Skeletal muscle tissue (tissue), 4 donors: ENCODE results near the gene GP5. TPM values are rescaled to one million over a fixed set of nuclear protein-coding genes. Genes with fewer than 3 reads are reported as not detected.
A peak's percentile ranks its signal among the peaks of the same experiment; 100 is the strongest.

Source experiments
- H3K27ac ChIP-seq: one replicate; pipeline ENCODE4 v1.7.0; 2013; ENCODE audit warnings: mild to moderate bottlenecking, low read depth, low read length, inconsistent platforms
- H3K27me3 ChIP-seq, 3 donors: one replicate each; pipeline ENCODE4 v1.7.0; 2013; ENCODE audit warnings: low read length in 3 of 3; ENCODE audit not compliant: control insufficient read depth in 3 of 3, insufficient read depth in 3 of 3
- H3K36me3 ChIP-seq, 3 donors: one replicate each; pipeline ENCODE4 v1.7.0; 2013; ENCODE audit warnings: low read length in 3 of 3; ENCODE audit not compliant: control insufficient read depth in 3 of 3, insufficient read depth in 3 of 3
- H3K4me1 ChIP-seq, 3 donors: one replicate each; pipeline ENCODE4 v1.7.0; 2013; ENCODE audit warnings: low read length in 3 of 3, mild to moderate bottlenecking in 3 of 3; ENCODE audit not compliant: control insufficient read depth in 3 of 3, insufficient read depth in 3 of 3
- H3K4me3 ChIP-seq, 3 donors: one replicate each; pipeline ENCODE4 v1.7.0; 2013; ENCODE audit warnings: low read length in 3 of 3
- H3K9ac ChIP-seq, 3 donors: one replicate each; pipeline ENCODE4 v1.7.0; 2013; ENCODE audit warnings: low read length in 3 of 3, mild to moderate bottlenecking in 3 of 3, moderate library complexity in 2 of 3, low read depth in 1 of 3
- H3K9me3 ChIP-seq, 3 donors: one replicate each; pipeline ENCODE4 v1.7.0; 2013; ENCODE audit warnings: low read length in 3 of 3; ENCODE audit not compliant: control insufficient read depth in 3 of 3
- total RNA-seq: library from RNA; depleted of rRNA; stranded (reverse); fragments of >200 nt; gene quantifications from one replicate; pipeline ENCODE4 v1.2.3, GENCODE V29; 2014
- donor health status: Osteomylitis.

The GP5 gene
- total RNA-seq, 1 donor from 2014 or later, result under 0.01 TPM

GRCh38 chr3:194401346-194401745, 2.3 kb upstream of the GP5 start:
- H3K4me1 ChIP-seq, result peaks cover 12 to 16% (median 15%) of the 10 kb centered on the region in 3 donors
- no peak overlapping the region for H3K27ac ChIP-seq
- no peak overlapping the region for H3K4me3 ChIP-seq
- no peaks in the 10 kb centered on the region for H3K9me3 ChIP-seq
- H3K27me3 ChIP-seq, result peaks cover 28 to 35% (median 31%) of the 10 kb centered on the region in 3 donors
- H3K36me3 ChIP-seq, result peaks cover 0 to 6% (median 3%) of the 10 kb centered on the region in 3 donors
- H3K9ac ChIP-seq, result no peak overlapping the region

- Histone ChIP-seq H3K36me3 (no peaks in the 10 kb centered on the region), H3K4me1 (peaks cover 12 to 16% (median 15%) of the 10 kb centered on the region in 3 donors), H3K9me3 (no peaks in the 10 kb centered on the region), H3K27me3 (peaks cover 33 to 38% (median 35%) of the 10 kb centered on the region in 3 donors), H3K4me3 (no peak overlapping the region), H3K9ac (no peak overlapping the region), H3K27ac (no peak overlapping the region)
Measured at GRCh38 chr3:194399874-194400411, 877 bp upstream of the GP5 start.

GRCh38 chr3:194397757-194398312, 1.2 kb downstream of the GP5 start:
- Histone ChIP-seq H3K9ac (no peak overlapping the region), H3K9me3 (no peaks in the 10 kb centered on the region), H3K27ac (no peak overlapping the region), H3K4me1 (peaks cover 12 to 16% (median 15%) of the 10 kb centered on the region in 3 donors), H3K27me3 (peaks cover 33 to 38% (median 35%) of the 10 kb centered on the region in 3 donors), H3K36me3 (no peaks in the 10 kb centered on the region), H3K4me3 (peak overlapping the region; percentile 35 to 47 (median 44))

- H3K36me3 ChIP-seq, result no peaks in the 10 kb centered on the region
- H3K4me3 ChIP-seq, result peak overlapping the region in 2 of 3 donors; percentile 41 to 44
- peaks cover 35 to 38% (median 37%) of the 10 kb centered on the region in 3 donors for H3K27me3 ChIP-seq
- no peaks in the 10 kb centered on the region for H3K9me3 ChIP-seq
- H3K4me1 ChIP-seq, result peaks cover 12 to 16% (median 15%) of the 10 kb centered on the region in 3 donors
- H3K27ac ChIP-seq, result no peak overlapping the region
- no peak overlapping the region for H3K9ac ChIP-seq
Measured at GRCh38 chr3:194396859-194397756, 2.0 kb downstream of the GP5 start.

GRCh38 chr3:194396539-194396858, 2.6 kb downstream of the GP5 start:
- peaks cover 35 to 38% (median 37%) of the 10 kb centered on the region in 3 donors for H3K27me3 ChIP-seq
- no peak overlapping the region for H3K9ac ChIP-seq
- peak overlapping the region in 1 of 3 donors; percentile 57 for H3K4me3 ChIP-seq
- no peaks in the 10 kb centered on the region for H3K9me3 ChIP-seq
- no peaks in the 10 kb centered on the region for H3K36me3 ChIP-seq
- no peak overlapping the region for H3K27ac ChIP-seq
- H3K4me1 ChIP-seq, result peaks cover 12 to 16% (median 15%) of the 10 kb centered on the region in 3 donors

GRCh38 chr3:194395778-194396538, 3.1 kb downstream of the GP5 start:
- Histone ChIP-seq H3K4me1 (peaks cover 12 to 16% (median 15%) of the 10 kb centered on the region in 3 donors), H3K4me3 (peak overlapping the region in 1 of 3 donors; percentile 57), H3K9me3 (no peaks in the 10 kb centered on the region), H3K9ac (no peak overlapping the region), H3K36me3 (no peaks in the 10 kb centered on the region), H3K27ac (no peak overlapping the region), H3K27me3 (peaks cover 32 to 38% (median 34%) of the 10 kb centered on the region in 3 donors)

- Histone ChIP-seq H3K4me3 (no peak overlapping the region), H3K27ac (no peak overlapping the region), H3K36me3 (no peaks in the 10 kb centered on the region), H3K4me1 (peaks cover 12 to 16% (median 15%) of the 10 kb centered on the region in 3 donors), H3K27me3 (peaks cover 31 to 38% (median 34%) of the 10 kb centered on the region in 3 donors), H3K9ac (no peak overlapping the region), H3K9me3 (peaks cover 0 to 3% (median 0%) of the 10 kb centered on the region in 3 donors)
Measured at GRCh38 chr3:194395212-194395611, 3.9 kb downstream of the GP5 start.

- no peak overlapping the region for H3K27ac ChIP-seq
- no peak overlapping the region for H3K4me3 ChIP-seq
- peaks cover 0 to 3% (median 0%) of the 10 kb centered on the region in 3 donors for H3K9me3 ChIP-seq
- peaks cover 6 to 10% (median 9%) of the 10 kb centered on the region in 3 donors for H3K4me1 ChIP-seq
- no peaks in the 10 kb centered on the region for H3K36me3 ChIP-seq
- peaks cover 12 to 17% (median 17%) of the 10 kb centered on the region in 3 donors for H3K27me3 ChIP-seq
- H3K9ac ChIP-seq, result no peak overlapping the region
Measured at GRCh38 chr3:194392576-194392975, 6.5 kb downstream of the GP5 start.

- peaks cover 0 to 6% (median 4%) of the 10 kb centered on the region in 3 donors for H3K27me3 ChIP-seq
- no peaks in the 10 kb centered on the region for H3K4me1 ChIP-seq
- H3K9ac ChIP-seq, result no peak overlapping the region
- peaks cover 0 to 3% (median 0%) of the 10 kb centered on the region in 3 donors for H3K9me3 ChIP-seq
- H3K36me3 ChIP-seq, result no peaks in the 10 kb centered on the region
- no peak overlapping the region for H3K27ac ChIP-seq
- H3K4me3 ChIP-seq, result no peak overlapping the region
Measured at GRCh38 chr3:194390835-194391234, 8.2 kb downstream of the GP5 start.
